Endodermal cell (in vitro differentiated cells): Measurements from ENCODE around the gene DENND4A. TPM values are rescaled to one million over a fixed set of nuclear protein-coding genes. Genes with fewer than 3 reads are reported as not detected.

Experiments
- DNase-seq: peaks from one replicate; pipeline ENCODE4 v3.0.0-alpha.2; 2017
- H3K27ac ChIP-seq: 2 replicates; pipeline ENCODE4 v1.5.1; 2013; ENCODE audit warnings: mild to moderate bottlenecking, low read depth, low read length, moderate library complexity
- H3K27me3 ChIP-seq: 2 replicates; pipeline ENCODE4 v1.6.1; 2013; ENCODE audit warnings: mild to moderate bottlenecking, low read length, moderate library complexity; ENCODE audit not compliant: insufficient read depth, control insufficient read depth, poor library complexity, severe bottlenecking
- H3K36me3 ChIP-seq: 2 replicates; pipeline ENCODE4 v1.7.0; 2013; ENCODE audit warnings: mild to moderate bottlenecking, low read length, moderate library complexity; ENCODE audit not compliant: control insufficient read depth, insufficient read depth
- H3K4me1 ChIP-seq: one replicate; pipeline ENCODE4 v1.7.0; 2013; ENCODE audit warnings: low read length; ENCODE audit not compliant: control insufficient read depth, insufficient read depth
- H3K4me3 ChIP-seq: 2 replicates; pipeline ENCODE4 v1.5.1; 2013; ENCODE audit warnings: mild to moderate bottlenecking, low read length, moderate library complexity
- H3K9ac ChIP-seq: 2 replicates; pipeline ENCODE4 v1.6.1; 2013; ENCODE audit warnings: mild to moderate bottlenecking, low read length, moderate library complexity; ENCODE audit not compliant: poor library complexity, severe bottlenecking; ENCODE audit errors: extremely low read depth
- H3K9me3 ChIP-seq: 2 replicates; pipeline ENCODE4 v1.6.1; 2013; ENCODE audit warnings: mild to moderate bottlenecking, low read length, moderate library complexity; ENCODE audit not compliant: control insufficient read depth
- H3K27ac Mint-ChIP-seq: 2 replicates; pipeline ENCODE4 v1.8.0; 2020; ENCODE audit warnings: mixed read lengths
- H3K27me3 Mint-ChIP-seq: 2 replicates; pipeline ENCODE4 v1.8.0; 2021; ENCODE audit warnings: mild to moderate bottlenecking, mixed read lengths; ENCODE audit not compliant: insufficient read depth
- H3K36me3 Mint-ChIP-seq: 2 replicates; pipeline ENCODE4 v1.8.0; 2020; ENCODE audit warnings: low read depth, mixed read lengths
- H3K4me1 Mint-ChIP-seq: 2 replicates; pipeline ENCODE4 v1.8.0; 2020; ENCODE audit warnings: mixed read lengths
- H3K4me3 Mint-ChIP-seq: 2 replicates; pipeline ENCODE4 v1.8.0; 2020; ENCODE audit warnings: mild to moderate bottlenecking, moderate library complexity, mixed read lengths
- H3K9me3 Mint-ChIP-seq: 2 replicates; pipeline ENCODE4 v1.8.0; 2020; ENCODE audit warnings: mild to moderate bottlenecking, mixed read lengths
- WGBS, 2 experiments: methylation state at CpG; one replicate each; pipeline versions ENCODE4 v1.1.5 to v1.1.7; 2013; ENCODE audit warnings: missing lambda C conversion rate in 2 of 2, mixed read lengths in 1 of 2; ENCODE audit not compliant: insufficient coverage in 1 of 2, insufficient read length in 1 of 2; 5-methylcytosine and 5-hydroxymethylcytosine counted together
- total RNA-seq, 2 donors: library from RNA; stranded (reverse); fragmentation: NEBNext Ultra II Directional in 1 of 2; extraction: Animal tissue kit (Norgen Biotek cat#: 25700) in 1 of 2; gene quantifications; 2 replicates in 1 of 2; 3 replicates in 1 of 2; pipeline ENCODE4 v1.2.1, GENCODE V29; 2021
- TF ChIP-seq, protein P1 (sequence below): fragments of 200-600 bp; sonication (generic); conservative IDR thresholded peaks from 2 replicates; pipeline ENCODE4 v1.5.0; 2021; ENCODE audit warnings: antibody characterized with exemption, mild to moderate bottlenecking

DENND4A gene
- total RNA-seq, 2 donors from 2014 or later = 7.3 to 9.8 TPM

GRCh38 chr15:65827065-65827464, 35.0 kb upstream of the DENND4A start:
- no peak overlapping the region for H3K4me3 Mint-ChIP-seq
- TF ChIP-seq, protein P1, sequence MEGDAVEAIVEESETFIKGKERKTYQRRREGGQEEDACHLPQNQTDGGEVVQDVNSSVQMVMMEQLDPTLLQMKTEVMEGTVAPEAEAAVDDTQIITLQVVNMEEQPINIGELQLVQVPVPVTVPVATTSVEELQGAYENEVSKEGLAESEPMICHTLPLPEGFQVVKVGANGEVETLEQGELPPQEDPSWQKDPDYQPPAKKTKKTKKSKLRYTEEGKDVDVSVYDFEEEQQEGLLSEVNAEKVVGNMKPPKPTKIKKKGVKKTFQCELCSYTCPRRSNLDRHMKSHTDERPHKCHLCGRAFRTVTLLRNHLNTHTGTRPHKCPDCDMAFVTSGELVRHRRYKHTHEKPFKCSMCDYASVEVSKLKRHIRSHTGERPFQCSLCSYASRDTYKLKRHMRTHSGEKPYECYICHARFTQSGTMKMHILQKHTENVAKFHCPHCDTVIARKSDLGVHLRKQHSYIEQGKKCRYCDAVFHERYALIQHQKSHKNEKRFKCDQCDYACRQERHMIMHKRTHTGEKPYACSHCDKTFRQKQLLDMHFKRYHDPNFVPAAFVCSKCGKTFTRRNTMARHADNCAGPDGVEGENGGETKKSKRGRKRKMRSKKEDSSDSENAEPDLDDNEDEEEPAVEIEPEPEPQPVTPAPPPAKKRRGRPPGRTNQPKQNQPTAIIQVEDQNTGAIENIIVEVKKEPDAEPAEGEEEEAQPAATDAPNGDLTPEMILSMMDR = no peak
- peaks cover 7% of the 10 kb centered on the region for H3K9me3 ChIP-seq
- no peak for DNase-seq
- H3K27me3 ChIP-seq = no peaks in the 10 kb centered on the region
- H3K27ac ChIP-seq = no peak overlapping the region
- no peak overlapping the region for H3K27ac Mint-ChIP-seq
- peaks cover 3% of the 10 kb centered on the region for H3K9me3 Mint-ChIP-seq
- H3K27me3 Mint-ChIP-seq = no peaks in the 10 kb centered on the region
- H3K4me1 ChIP-seq = no peaks in the 10 kb centered on the region
- H3K36me3 ChIP-seq = no peaks in the 10 kb centered on the region
- peaks cover 3% of the 10 kb centered on the region for H3K36me3 Mint-ChIP-seq
- H3K4me3 ChIP-seq = no peak overlapping the region
- WGBS, 2 experiments = 92% methylated on average over 3 of the region's 3 CpGs; no CpG with 5 or more reads in 1 of the 2 experiments
- no peak overlapping the region for H3K9ac ChIP-seq
- H3K4me1 Mint-ChIP-seq = peaks cover 19% of the 10 kb centered on the region

DNA sequence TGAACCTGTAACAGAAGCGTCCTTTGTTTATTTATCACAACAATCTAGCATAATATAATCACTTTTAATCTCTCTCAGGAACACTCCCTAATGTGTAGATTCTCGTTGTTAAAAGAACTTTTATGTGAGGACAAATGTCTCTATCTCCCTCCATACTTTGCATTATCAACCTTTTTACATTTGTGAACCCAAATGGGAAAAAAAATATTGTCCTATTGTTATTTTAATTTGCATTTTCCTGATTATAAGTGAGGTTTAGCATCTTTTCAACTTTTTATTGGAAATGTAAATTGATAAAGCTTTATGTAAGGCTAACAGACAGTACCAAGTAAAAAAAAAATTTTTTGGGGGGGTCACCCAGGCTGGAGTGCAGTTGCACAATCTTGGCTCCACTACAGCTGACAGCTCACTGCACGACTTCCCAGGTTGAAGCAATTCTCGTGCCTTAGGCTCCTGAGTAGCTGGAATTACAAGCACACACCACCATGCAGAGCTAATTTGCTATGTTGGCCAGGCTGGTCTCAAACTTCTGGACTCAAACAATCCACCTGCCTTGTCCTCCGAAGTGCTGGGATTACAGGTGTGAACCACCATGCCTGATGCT, 33.0 kb upstream of the DENND4A start:
- no peak for DNase-seq
- Mint-ChIP-seq H3K4me1 (peaks cover 15% of the 10 kb centered on the region), H3K27ac (no peak overlapping the region), H3K4me3 (no peak overlapping the region), H3K36me3 (peaks cover 3% of the 10 kb centered on the region), H3K27me3 (no peaks in the 10 kb centered on the region), H3K9me3 (peaks cover 3% of the 10 kb centered on the region)
- Histone ChIP-seq H3K27me3 (no peaks in the 10 kb centered on the region), H3K4me3 (no peak overlapping the region), H3K36me3 (no peaks in the 10 kb centered on the region), H3K4me1 (no peaks in the 10 kb centered on the region), H3K27ac (no peak overlapping the region), H3K9me3 (peaks cover 7% of the 10 kb centered on the region), H3K9ac (no peak overlapping the region)
- 92 to 100% methylated on average over 4 to 5 of the region's 5 CpGs for WGBS, 2 experiments
- TF ChIP-seq, protein P1 = no peak

- Histone ChIP-seq H3K27me3 (no peaks in the 10 kb centered on the region), H3K27ac (no peak overlapping the region), H3K9ac (no peak overlapping the region), H3K9me3 (peaks cover 7% of the 10 kb centered on the region), H3K4me3 (no peak overlapping the region), H3K4me1 (no peaks in the 10 kb centered on the region), H3K36me3 (no peaks in the 10 kb centered on the region)
- Mint-ChIP-seq H3K27ac (no peak overlapping the region), H3K27me3 (no peaks in the 10 kb centered on the region), H3K4me3 (no peak overlapping the region), H3K36me3 (peaks cover 3% of the 10 kb centered on the region), H3K4me1 (peaks cover 15% of the 10 kb centered on the region), H3K9me3 (peaks cover 3% of the 10 kb centered on the region)
- DNase-seq = peak; percentile 90
- TF ChIP-seq, protein P1 = peak; percentile 81
- 67 to 76% methylated on average over 3 to 7 of the region's 7 CpGs for WGBS, 2 experiments
Observed at GRCh38 chr15:65824031-65824743, 32.1 kb upstream of the DENND4A start.
